B cell (primary cell): Measurements from ENCODE around the gene RAB17. TPM values are rescaled to one million over a fixed set of nuclear protein-coding genes. Genes with fewer than 3 reads are reported as not detected.

Experiments used
- ATAC-seq: fragments of 200-7000 bp; cut with Tn5 transposase; one replicate; pipeline ENCODE4 v1.10.0; 2021; ENCODE audit warnings: low read depth, mild to moderate bottlenecking, moderate number of reproducible peaks, moderate library complexity
- CTCF ChIA-PET: fragments of 350-600 bp; sonication (Branson Sonifier 250); formaldehyde crosslinking; loops from one replicate; lab custom pipeline; 2021; ENCODE audit warnings: antibody characterized with exemption, inconsistent platforms; lab: Charles Lee
- POLR2A ChIA-PET: fragments of 350-600 bp; sonication (Branson Sonifier 250); formaldehyde crosslinking; loops from one replicate; lab custom pipeline; 2021; ENCODE audit warnings: antibody characterized with exemption; lab: Charles Lee
- DNase-seq: peaks from one replicate; pipeline ENCODE4 v3.0.0; 2013
- H2AFZ ChIP-seq: 2 replicates; pipeline ENCODE4 v1.6.1; 2012; ENCODE audit warnings: mild to moderate bottlenecking, low read depth, low read length; ENCODE audit not compliant: insufficient read depth, poor library complexity, severe bottlenecking
- H3K27ac ChIP-seq, 2 donors: 1 replicate in 1 of 2; 2 replicates in 1 of 2; pipeline ENCODE4 v1.5.1; 2012 to 2013; ENCODE audit warnings: low read length in 2 of 2, mild to moderate bottlenecking in 2 of 2, moderate library complexity in 1 of 2
- H3K27me3 ChIP-seq, 4 experiments: fragments of 200-600 bp in 1 of 4; sonication (generic) in 1 of 4; replicated peaks in 1 of 4; 1 replicate in 2 of 4; 2 replicates in 2 of 4; pipeline versions ENCODE4 v1.6.1 to v1.7.0; 2013 to 2016; ENCODE audit warnings: low read length in 3 of 4, mild to moderate bottlenecking in 2 of 4, mixed read lengths in 1 of 4, moderate library complexity in 1 of 4; ENCODE audit not compliant: insufficient read depth in 4 of 4, control insufficient read depth in 3 of 4; ENCODE audit errors: control extremely low read depth in 1 of 4
- H3K36me3 ChIP-seq, 2 experiments: replicated peaks in 1 of 2; 1 replicate in 1 of 2; 2 replicates in 1 of 2; pipeline versions ENCODE4 v1.6.1 to v1.7.1; 2013; ENCODE audit warnings: low read length in 1 of 2; ENCODE audit not compliant: insufficient read depth in 2 of 2, control insufficient read depth in 1 of 2; ENCODE audit errors: control extremely low read depth in 1 of 2, extremely low read depth in 1 of 2
- H3K4me1 ChIP-seq, 2 donors: fragments of 200-600 bp in 1 of 2; sonication (generic) in 1 of 2; 1 replicate in 1 of 2; 2 replicates in 1 of 2; pipeline versions ENCODE4 v1.5.1 to v1.6.1; 2013 to 2017; ENCODE audit warnings: low read length in 2 of 2; ENCODE audit not compliant: control insufficient read depth in 2 of 2, insufficient read depth in 2 of 2
- H3K4me2 ChIP-seq: replicated peaks from 2 replicates; pipeline ENCODE3; 2012; ENCODE audit warnings: mild to moderate bottlenecking, low read depth, low read length; ENCODE audit not compliant: poor library complexity, severe bottlenecking
- H3K4me3 ChIP-seq, 5 experiments: fragments of 200-600 bp in 1 of 5; sonication (generic) in 1 of 5; 1 replicate in 3 of 5; 2 replicates in 2 of 5; pipeline versions ENCODE4 v1.5.1 to v1.7.0; 2011 to 2016; ENCODE audit warnings: low read length in 4 of 5, mild to moderate bottlenecking in 4 of 5, low read depth in 2 of 5, control low read depth in 1 of 5, moderate library complexity in 1 of 5; ENCODE audit not compliant: insufficient read depth in 1 of 5; ENCODE audit errors: control extremely low read depth in 1 of 5, extremely low read depth in 1 of 5
- H3K79me2 ChIP-seq: fragments of 200-600 bp; sonication (generic); one replicate; pipeline ENCODE4 v1.6.0; 2016; ENCODE audit warnings: low read length; ENCODE audit not compliant: control insufficient read depth, insufficient read depth
- H3K9ac ChIP-seq: fragments of 200-600 bp; sonication (generic); 2 replicates; pipeline ENCODE4 v1.6.1; 2017; ENCODE audit warnings: mild to moderate bottlenecking, low read length, moderate library complexity
- H3K9me3 ChIP-seq, 3 donors: one replicate each; pipeline versions ENCODE4 v1.6.1 to v1.7.1; 2013; ENCODE audit warnings: low read length in 2 of 3; ENCODE audit not compliant: control insufficient read depth in 2 of 3, insufficient read depth in 1 of 3; ENCODE audit errors: control extremely low read depth in 1 of 3
- H4K20me1 ChIP-seq: 2 replicates; pipeline ENCODE4 v1.6.0; 2012; ENCODE audit warnings: mild to moderate bottlenecking, low read length; ENCODE audit not compliant: insufficient read depth, control insufficient read depth, poor library complexity, severe bottlenecking
- H3K27ac Mint-ChIP-seq: one replicate; pipeline ENCODE4 v1.8.0; 2021; ENCODE audit warnings: mixed read lengths
- H3K27me3 Mint-ChIP-seq: one replicate; pipeline ENCODE4 v1.8.0; 2021; ENCODE audit warnings: mixed read lengths
- H3K4me1 Mint-ChIP-seq: one replicate; pipeline ENCODE4 v1.8.0; 2021; ENCODE audit warnings: mixed read lengths
- H3K4me3 Mint-ChIP-seq: one replicate; pipeline ENCODE4 v1.8.0; 2021; ENCODE audit warnings: mixed read lengths
- H3K9me3 Mint-ChIP-seq: one replicate; pipeline ENCODE4 v1.8.0; 2022; ENCODE audit warnings: mixed read lengths; ENCODE audit not compliant: insufficient read depth
- CTCF ChIP-seq: fragments of 200-600 bp; IDR thresholded peaks from one replicate; pipeline ENCODE4 v1.8.0; 2022; ENCODE audit warnings: antibody characterized with exemption, mild to moderate bottlenecking
- EZH2 ChIP-seq: IDR thresholded peaks from 2 replicates; pipeline ENCODE4 v1.6.1; 2012; ENCODE audit warnings: borderline replicate concordance, low read depth, mild to moderate bottlenecking, moderate library complexity, low read length; ENCODE audit not compliant: insufficient read depth, poor library complexity, severe bottlenecking
- WGBS: methylation state at CpG from one replicate; pipeline ENCODE4 v1.1.5; 2013; ENCODE audit warnings: missing lambda C conversion rate; ENCODE audit not compliant: insufficient coverage; 5-methylcytosine and 5-hydroxymethylcytosine counted together
- intact Hi-C: fragments of 100-400 bp; cut with micrococcal nuclease; formaldehyde crosslinking; loops from one replicate; pipeline ENCODE4 v1.10.0; 2022
- polyA plus RNA-seq: library from polyadenylated mRNA; depleted of rRNA; stranded (reverse); fragments of >200 nt; gene quantifications from 2 replicates; pipeline ENCODE4 v1.2.3, GENCODE V29; 2012
- total RNA-seq, 2 donors: library from RNA; stranded (reverse); fragments of 120-200 nt in 1 of 2; gene quantifications; 1 replicate in 1 of 2; 2 replicates in 1 of 2; pipeline versions ENCODE4 v1.2.3 to v1.2.4, GENCODE V29; 2013 to 2022

Gene RAB17
- total and polyA plus RNA-seq, 2 donors (not counting 1 experiment from before 2014, with no cell fraction given): not detected

- Histone ChIP-seq H3K4me2 (no peak overlapping the region), H3K79me2 (no peaks in the 10 kb centered on the region), H3K4me1 (no peaks in the 10 kb centered on the region), H3K4me3 (no peak overlapping the region), H3K27ac (no peak overlapping the region), H4K20me1 (no peaks in the 10 kb centered on the region), H3K9me3 (no peaks in the 10 kb centered on the region), H3K36me3 (no peaks in the 10 kb centered on the region), H3K27me3 (peaks cover 0 to 4% (median 0%) of the 10 kb centered on the region in 4 experiments), H3K9ac (no peak overlapping the region), H2AFZ (no peak overlapping the region)
- TF ChIP-seq CTCF (no peak), EZH2 (no peak)
- no peaks in the 10 kb centered on the region for H3K4me1 Mint-ChIP-seq
- intact Hi-C loops: no loop called here
- H3K27ac Mint-ChIP-seq: no peak overlapping the region
- ATAC-seq (no peak), DNase-seq (no peak)
- POLR2A ChIA-PET: interaction anchor here (0.5 kb wide), 1 partner anchor 474 kb away, joined by 5 read pairs; no protein-coding TSS in a partner anchor
- CTCF ChIA-PET: interaction anchor here (2.4 kb wide), 1 partner anchor 31 kb away, joined by 8 read pairs; no protein-coding TSS in a partner anchor
- WGBS: 47% methylated on average over 4 of the region's 5 CpGs
- H3K9me3 Mint-ChIP-seq: no peaks in the 10 kb centered on the region
- H3K4me3 Mint-ChIP-seq: no peak overlapping the region
- H3K27me3 Mint-ChIP-seq: peaks cover 15% of the 10 kb centered on the region
Measured at GRCh38 chr2:237541243-237541642, 49.3 kb downstream of the RAB17 start.

GRCh38 chr2:237540823-237541222 is 49.7 kb downstream of the RAB17 start:
- ATAC-seq (no peak), DNase-seq (no peak)
- H3K9me3 Mint-ChIP-seq: no peaks in the 10 kb centered on the region

More at GRCh38 chr2:237540823-237541222, 49.7 kb downstream of the RAB17 start:
- Mint-ChIP-seq H3K4me1 (no peaks in the 10 kb centered on the region), H3K27ac (no peak overlapping the region), H3K27me3 (peaks cover 15% of the 10 kb centered on the region), H3K4me3 (no peak overlapping the region)
- Histone ChIP-seq H3K9me3 (no peaks in the 10 kb centered on the region), H3K4me2 (no peak overlapping the region), H3K36me3 (no peaks in the 10 kb centered on the region), H3K27me3 (peaks cover 0 to 4% (median 0%) of the 10 kb centered on the region in 4 experiments), H3K79me2 (no peaks in the 10 kb centered on the region), H3K9ac (no peak overlapping the region), H3K4me1 (no peaks in the 10 kb centered on the region), H3K27ac (no peak overlapping the region), H4K20me1 (no peaks in the 10 kb centered on the region), H3K4me3 (no peak overlapping the region), H2AFZ (no peak overlapping the region)
- no peak for TF ChIP-seq EZH2
- POLR2A ChIA-PET: no interaction called here
- CTCF ChIA-PET: interaction anchor here (2.4 kb wide), 1 partner anchor 31 kb away, joined by 8 read pairs; no protein-coding TSS in a partner anchor
- intact Hi-C loops: no loop called here
- 69% methylated on average over 6 of the region's 6 CpGs for WGBS
